Right lung (tissue), 5 donors: Measurements from ENCODE around the gene FMO4. TPM values are rescaled to one million over a fixed set of nuclear protein-coding genes. Genes with fewer than 3 reads are reported as not detected.
"Not testable (repeated sequence)": the region's sequence is repeated elsewhere in the genome, so short reads cannot be mapped to it uniquely, and the experiment has no call there.

ENCODE experiments used
- DNase-seq, 2 donors: peaks; one replicate each; pipeline ENCODE4 v3.0.0-alpha.2; 2013
- polyA plus RNA-seq, 5 donors: library from polyadenylated mRNA; unstranded; fragments of 120-200 nt; gene quantifications; one replicate each; pipeline versions ENCODE4 v1.2.1 to v1.2.3, GENCODE V29; 2013; ENCODE audit warnings: inconsistent platforms in 1 of 5, low replicate concordance in 1 of 5; ENCODE audit not compliant: insufficient read length in 5 of 5, insufficient read depth in 1 of 5

FMO4 gene
- polyA plus RNA-seq, 5 donors = 11.8 to 21.5 (median 19.3) TPM

- no peak for DNase-seq
These were observed 20.1 kb downstream of the FMO4 start for GRCh38 chr1:171334024-171334640.

GRCh38 chr1:171335964-171336363 is 22.0 kb downstream of the FMO4 start:
- DNase-seq = no peak

GRCh38 chr1:171339345-171339744 is 25.4 kb downstream of the FMO4 start:
- DNase-seq = not testable (repeated sequence)

- no peak for DNase-seq
These were observed 29.9 kb downstream of the FMO4 start for GRCh38 chr1:171343727-171344472.

- DNase-seq = peak; percentile 28
These were observed 30.5 kb downstream of the FMO4 start for GRCh38 chr1:171344473-171344820.

- DNase-seq = peak in 1 of 2 donors; percentile 2
These were observed 31.6 kb downstream of the FMO4 start for GRCh38 chr1:171345536-171345935.

- no peak for DNase-seq
These were observed 32.9 kb downstream of the FMO4 start for GRCh38 chr1:171346881-171347280.

- no peak for DNase-seq
These were observed 36.6 kb downstream of the FMO4 start for GRCh38 chr1:171350594-171350993.

- no peak for DNase-seq
These were observed 38.0 kb downstream of the FMO4 start for GRCh38 chr1:171351961-171352360.

GRCh38 chr1:171352554-171352953 is 38.6 kb downstream of the FMO4 start:
- no peak for DNase-seq

- no peak for DNase-seq
These were observed 41.7 kb downstream of the FMO4 start for GRCh38 chr1:171355727-171356126.

GRCh38 chr1:171357179-171357578 is 43.2 kb downstream of the FMO4 start:
- DNase-seq = no peak

- not testable (repeated sequence) for DNase-seq
These were observed 45.3 kb downstream of the FMO4 start for GRCh38 chr1:171359355-171359648.

GRCh38 chr1:171359731-171360527 is 45.9 kb downstream of the FMO4 start:
- peak in 1 of 2 donors; percentile 13 for DNase-seq

GRCh38 chr1:171366085-171366484 is 52.1 kb downstream of the FMO4 start:
- DNase-seq = no peak

- DNase-seq = no peak
These were observed 52.8 kb downstream of the FMO4 start for GRCh38 chr1:171366816-171367215.

GRCh38 chr1:171367436-171367835 is 53.5 kb downstream of the FMO4 start:
- no peak for DNase-seq

- DNase-seq = no peak
These were observed 58.6 kb downstream of the FMO4 start for GRCh38 chr1:171372418-171373084.

GRCh38 chr1:171373357-171374122 is 59.6 kb downstream of the FMO4 start:
- DNase-seq = not testable (repeated sequence)

GRCh38 chr1:171379846-171380245 is 65.9 kb downstream of the FMO4 start:
- DNase-seq = no peak

- no peak for DNase-seq
These were observed 67.9 kb downstream of the FMO4 start for GRCh38 chr1:171381866-171382210.

GRCh38 chr1:171384496-171384895 is 70.5 kb downstream of the FMO4 start:
- DNase-seq = no peak
